Left ventricle myocardium inferior (tissue), 1 donor: Measurements from ENCODE around the gene SEM1. TPM values are rescaled to one million over a fixed set of nuclear protein-coding genes. Genes with fewer than 3 reads are reported as not detected.
"Not testable (repeated sequence)": the region's sequence is repeated elsewhere in the genome, so short reads cannot be mapped to it uniquely, and the experiment has no call there.

Experiments
- DNase-seq: peaks from one replicate; pipeline ENCODE4 v3.0.0-alpha.2; 2020
- H3K27ac ChIP-seq: fragments of 200-600 bp; replicated peaks from 2 replicates; pipeline ENCODE4 v1.8.0; 2021
- H3K27me3 ChIP-seq: fragments of 200-600 bp; 2 replicates; pipeline ENCODE4 v1.8.0; 2021; ENCODE audit warnings: low read depth
- H3K36me3 ChIP-seq: fragments of 200-600 bp; 2 replicates; pipeline ENCODE4 v1.8.0; 2021
- H3K4me1 ChIP-seq: fragments of 200-600 bp; 2 replicates; pipeline ENCODE4 v1.8.0; 2021
- H3K4me3 ChIP-seq: fragments of 200-600 bp; 2 replicates; pipeline ENCODE4 v1.8.0; 2021; ENCODE audit warnings: mild to moderate bottlenecking, moderate library complexity
- H3K9me3 ChIP-seq: fragments of 200-600 bp; replicated peaks from 2 replicates; pipeline ENCODE4 v1.8.0; 2021
- CTCF ChIP-seq: fragments of 200-600 bp; IDR thresholded peaks from 2 replicates; pipeline ENCODE4 v1.8.0; 2021; ENCODE audit warnings: antibody characterized with exemption, mild to moderate bottlenecking, borderline replicate concordance
- intact Hi-C: fragments of 100-400 bp; cut with micrococcal nuclease; formaldehyde crosslinking; loops from one replicate; pipeline ENCODE4 v1.11.0; 2022
- long read RNA-seq: library from polyadenylated mRNA; unstranded; transcript quantifications from one replicate; pipeline ENCODE4 v2.0.0, GENCODE V29; 2021
- total RNA-seq: library from RNA; stranded (reverse); fragmentation: NEBNext Ultra II Directional; extraction: Animal tissue kit (Norgen Biotek cat#: 25700); gene quantifications from one replicate; pipeline ENCODE4 v1.2.1, GENCODE V29; 2021
- donor health status: DM: no; HTN: yes; CAD: no; lungs with severe emphysema.

Gene SEM1
- total RNA-seq, result 51.0 TPM
- long read RNA-seq, transcript SEM1-201 (3 exons, 1,314 nt), result major isoform, 57 of 64 reads
- long read RNA-seq, partial matches to known transcripts, result 0 of 64 reads
- long read RNA-seq, other reads (novel, unspliced or antisense), result 2 of 64 reads

DNA sequence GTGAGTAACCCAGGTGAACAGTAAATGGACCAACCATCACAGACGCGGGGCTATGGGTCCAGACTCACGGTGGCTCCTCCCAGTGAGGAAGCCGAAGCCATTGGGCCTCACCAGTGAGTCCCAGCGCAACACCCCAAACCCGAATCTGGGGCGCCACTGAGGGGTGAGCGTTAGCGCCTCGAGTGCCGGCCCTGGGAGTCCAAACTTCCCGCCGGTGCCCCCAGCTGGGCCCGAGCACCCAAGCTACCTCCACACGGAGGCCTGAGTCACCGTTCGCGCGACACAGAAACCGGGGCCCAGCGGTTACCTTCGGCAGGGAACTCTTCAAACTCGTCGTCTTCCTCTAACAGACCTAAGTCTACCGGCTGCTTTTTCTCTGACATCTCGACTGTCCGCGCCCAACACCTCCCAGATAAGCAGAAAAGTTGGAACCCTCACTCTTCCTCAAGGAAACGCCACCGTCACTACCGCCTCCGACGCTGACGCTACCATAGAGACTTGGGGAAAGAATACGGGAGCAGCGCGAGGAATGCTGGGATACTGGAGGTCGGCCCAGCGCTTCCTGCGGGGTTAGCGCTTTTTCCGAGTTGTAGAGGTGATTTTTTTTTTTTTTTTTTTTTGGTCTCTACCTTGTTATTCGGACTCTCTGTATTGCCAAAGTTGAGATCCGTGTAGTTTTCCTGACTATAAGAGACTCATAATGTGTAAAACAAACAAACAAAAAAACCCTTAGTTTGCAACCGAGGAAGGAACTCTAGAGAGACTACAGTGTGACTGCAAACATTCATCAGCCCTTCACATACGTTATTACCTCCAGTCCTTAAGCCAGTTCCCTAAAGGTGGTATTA, at the start of gene SEM1:
TSS of gene SEM1 (minus strand) at position 466 of the 848 bp plus-strand sequence. CDS start at position 383, 83 bp downstream.
- peaks cover 7% of the 10 kb centered on the region for H3K9me3 ChIP-seq
- peak within 1 kb of the TSS; percentile 91 for H3K27ac ChIP-seq
- intact Hi-C loops, result loop anchor here (10.0 kb wide), 1 partner anchor 405 kb away; no protein-coding TSS in a partner anchor
- no peaks in the 10 kb centered on the region for H3K36me3 ChIP-seq
- H3K27me3 ChIP-seq, result no peaks in the 10 kb centered on the region
- H3K4me1 ChIP-seq, result peaks cover 42% of the 10 kb centered on the region
- peak within 1 kb of the TSS; percentile 86 for H3K4me3 ChIP-seq
- DNase-seq, result peak; percentile 87
- TF ChIP-seq CTCF, result no peak

- H3K27me3 ChIP-seq, H3K4me3 ChIP-seq, DNase-seq, H3K36me3 ChIP-seq, intact Hi-C loops, H3K27ac ChIP-seq, H3K4me1 ChIP-seq: not testable (repeated sequence)
- H3K9me3 ChIP-seq, result peaks cover 13% of the 10 kb centered on the region
These were observed 48.2 kb upstream of the SEM1 start for GRCh38 chr7:96757880-96758279.

- Histone ChIP-seq H3K27me3 (peaks cover 12% of the 10 kb centered on the region), H3K4me1 (no peaks in the 10 kb centered on the region), H3K36me3 (no peaks in the 10 kb centered on the region), H3K27ac (no peak overlapping the region), H3K9me3 (peaks cover 6% of the 10 kb centered on the region), H3K4me3 (no peak overlapping the region)
- intact Hi-C loops, result no loop called here
- no peak for DNase-seq
- TF ChIP-seq CTCF, result no peak
These were observed 37.8 kb upstream of the SEM1 start for GRCh38 chr7:96747418-96747940.

DNA sequence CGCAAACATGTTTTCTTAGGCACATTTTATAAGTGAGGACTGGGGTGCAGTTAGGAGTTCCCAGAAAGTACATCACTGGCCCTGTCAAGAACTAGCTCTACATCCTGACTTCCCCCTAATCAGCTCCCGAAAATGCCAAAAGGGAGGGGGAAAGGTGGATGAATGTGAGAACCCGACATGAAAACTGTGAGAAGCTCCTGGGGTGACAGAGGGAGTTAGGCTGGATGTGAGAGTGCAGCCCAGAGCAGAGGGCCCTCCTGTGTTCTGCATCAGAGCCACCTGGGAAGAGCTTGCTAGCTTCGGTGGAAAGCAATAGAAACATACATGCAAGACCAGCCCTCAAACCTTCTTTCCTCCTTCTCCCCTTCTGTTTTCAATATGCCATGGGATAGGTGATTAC, 30.5 kb upstream of the SEM1 start:
- intact Hi-C loops, result no loop called here
- Histone ChIP-seq H3K4me1 (no peaks in the 10 kb centered on the region), H3K27ac (no peak overlapping the region), H3K36me3 (no peaks in the 10 kb centered on the region), H3K9me3 (no peaks in the 10 kb centered on the region), H3K4me3 (no peak overlapping the region), H3K27me3 (peaks cover 66% of the 10 kb centered on the region)
- no peak for TF ChIP-seq CTCF
- no peak for DNase-seq

- DNase-seq, result no peak
- intact Hi-C loops, result no loop called here
- H3K4me3 ChIP-seq, result no peak overlapping the region
- TF ChIP-seq CTCF, result no peak
- peaks cover 70% of the 10 kb centered on the region for H3K27me3 ChIP-seq
- no peaks in the 10 kb centered on the region for H3K4me1 ChIP-seq
- no peaks in the 10 kb centered on the region for H3K36me3 ChIP-seq
- no peak overlapping the region for H3K27ac ChIP-seq
- no peaks in the 10 kb centered on the region for H3K9me3 ChIP-seq
These were observed 30.0 kb upstream of the SEM1 start for GRCh38 chr7:96739609-96740008.

DNA sequence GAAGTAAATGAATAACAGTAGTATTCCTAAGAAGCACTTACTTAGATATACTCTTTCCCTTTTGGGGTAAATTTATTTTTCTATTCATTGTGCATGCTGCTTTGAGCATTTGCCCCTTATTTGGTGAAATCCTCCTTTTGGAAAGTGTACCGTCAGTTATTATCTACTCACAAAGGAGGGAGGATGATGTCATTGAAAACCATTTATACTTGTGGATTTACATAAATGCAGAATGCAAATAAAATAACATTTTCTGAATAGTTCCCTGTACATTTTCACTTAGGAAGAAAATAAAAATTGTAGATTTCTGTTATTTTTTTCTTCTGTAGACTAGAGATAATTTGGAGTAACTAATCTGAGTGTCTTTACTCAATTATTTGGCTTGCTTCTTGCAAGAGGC, 29.5 kb upstream of the SEM1 start:
- H3K27me3 ChIP-seq, result peaks cover 74% of the 10 kb centered on the region
- no peaks in the 10 kb centered on the region for H3K36me3 ChIP-seq
- no peak for DNase-seq

More for the DNA sequence above, 29.5 kb upstream of the SEM1 start:
- intact Hi-C loops, result no loop called here
- Histone ChIP-seq H3K4me1 (no peaks in the 10 kb centered on the region), H3K27ac (no peak overlapping the region), H3K4me3 (no peak overlapping the region), H3K9me3 (no peaks in the 10 kb centered on the region)
- TF ChIP-seq CTCF, result no peak
